MM.1S (cell line): ENCODE data around the gene LDLRAD4.

Experiments used
- DNase-seq: peaks from one replicate; pipeline ENCODE4 v3.0.0-alpha.2; 2015
- H2AFZ ChIP-seq: fragments of 300-600 bp; sonication (generic); 2 replicates; pipeline ENCODE4 v1.6.0; 2016; ENCODE audit warnings: antibody characterized with exemption, low read length
- H3F3A ChIP-seq: fragments of 300-600 bp; sonication (generic); 2 replicates; pipeline ENCODE4 v1.6.1; 2016; ENCODE audit warnings: mild to moderate bottlenecking, antibody characterized with exemption, low read length, moderate library complexity, mixed read lengths; ENCODE audit not compliant: insufficient read depth
- H3K27ac ChIP-seq: fragments of 300-600 bp; sonication (generic); 2 replicates; pipeline ENCODE4 v1.5.1; 2016; ENCODE audit warnings: mild to moderate bottlenecking, low read length
- H3K27me3 ChIP-seq: fragments of 300-600 bp; sonication (generic); replicated peaks from 2 replicates; pipeline ENCODE4 v1.6.0; 2016; ENCODE audit warnings: low read length; ENCODE audit not compliant: insufficient read depth
- H3K36me3 ChIP-seq: fragments of 300-600 bp; sonication (generic); replicated peaks from 2 replicates; pipeline ENCODE4 v1.6.1; 2016; ENCODE audit warnings: mild to moderate bottlenecking, low read length, mixed read lengths; ENCODE audit not compliant: insufficient read depth
- H3K4me1 ChIP-seq: fragments of 300-600 bp; sonication (generic); 2 replicates; pipeline ENCODE4 v1.6.1; 2016; ENCODE audit warnings: low read length, mixed read lengths
- H3K4me2 ChIP-seq: fragments of 300-600 bp; sonication (generic); 2 replicates; pipeline ENCODE4 v1.6.0; 2016; ENCODE audit warnings: low read depth, low read length
- H3K4me3 ChIP-seq: fragments of 300-600 bp; sonication (generic); 2 replicates; pipeline ENCODE4 v1.5.1; 2016; ENCODE audit warnings: low read length, mixed read lengths
- H3K79me2 ChIP-seq: fragments of 300-600 bp; sonication (generic); 2 replicates; pipeline ENCODE4 v1.6.1; 2016; ENCODE audit warnings: mixed run types, low read length, mixed read lengths
- H3K9ac ChIP-seq: fragments of 300-600 bp; sonication (generic); 2 replicates; pipeline ENCODE4 v1.6.1; 2016; ENCODE audit warnings: low read length, mixed read lengths
- H3K9me2 ChIP-seq: fragments of 300-600 bp; sonication (generic); replicated peaks from 2 replicates; pipeline ENCODE4 v1.6.1; 2016; ENCODE audit warnings: mild to moderate bottlenecking, low read length, mixed read lengths; ENCODE audit not compliant: insufficient read depth
- H3K9me3 ChIP-seq: fragments of 300-600 bp; sonication (generic); replicated peaks from 2 replicates; pipeline ENCODE4 v1.6.1; 2016; ENCODE audit warnings: mild to moderate bottlenecking, low read length, mixed read lengths; ENCODE audit not compliant: insufficient read depth
- H4K20me1 ChIP-seq: fragments of 300-600 bp; sonication (generic); 2 replicates; pipeline ENCODE4 v1.6.1; 2016; ENCODE audit warnings: mild to moderate bottlenecking, low read length, moderate library complexity, mixed read lengths; ENCODE audit not compliant: insufficient read depth
- EZH2 ChIP-seq: fragments of 300-600 bp; sonication (generic); optimal IDR thresholded peaks from 2 replicates; pipeline ENCODE3; 2017; ENCODE audit warnings: low read depth, mild to moderate bottlenecking, antibody characterized with exemption, low read length, mixed read lengths
- EZH2phosphoT487 ChIP-seq: fragments of 300-600 bp; sonication (generic); IDR thresholded peaks from 2 replicates; pipeline ENCODE4 v1.6.1; 2018; ENCODE audit warnings: antibody characterized with exemption, low read length
- TF ChIP-seq, protein P1 (sequence below): fragments of 300-600 bp; sonication (generic); IDR thresholded peaks from 2 replicates; pipeline ENCODE4 v1.5.1; 2016; ENCODE audit warnings: antibody characterized with exemption, low read length, mixed read lengths

Gene LDLRAD4

DNA sequence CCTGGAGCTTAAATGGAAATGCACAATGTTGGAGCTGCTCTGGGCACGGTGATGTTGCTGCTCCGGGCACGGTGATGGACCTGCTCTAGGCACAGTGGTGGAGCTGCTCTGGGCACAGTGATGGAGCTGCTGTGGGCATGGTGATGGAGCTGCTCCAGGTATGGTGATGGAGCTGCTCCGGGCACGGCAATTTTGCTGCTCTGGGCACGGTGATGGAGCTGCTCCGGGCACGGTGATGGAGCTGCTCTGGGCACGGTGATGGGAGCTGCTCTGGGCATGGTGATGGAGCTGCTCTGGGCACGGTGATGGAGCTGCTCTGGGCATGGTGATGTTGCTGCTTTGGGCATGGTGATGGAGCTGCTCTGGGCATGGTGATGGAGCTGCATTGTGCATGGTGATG lies 79.7 kb downstream of the LDLRAD4 start:
- Histone ChIP-seq H3K9me2 (no peaks in the 10 kb centered on the region), H3K79me2 (no peaks in the 10 kb centered on the region), H3K36me3 (no peaks in the 10 kb centered on the region), H3K9me3 (no peaks in the 10 kb centered on the region), H3K9ac (no peak overlapping the region), H3K4me1 (no peaks in the 10 kb centered on the region), H2AFZ (no peak overlapping the region), H3K4me3 (no peak overlapping the region), H3K4me2 (no peak overlapping the region), H4K20me1 (no peaks in the 10 kb centered on the region), H3K27ac (no peak overlapping the region), H3K27me3 (no peaks in the 10 kb centered on the region), H3F3A (no peaks in the 10 kb centered on the region)
- DNase-seq, result no peak
- TF ChIP-seq, protein P1, sequence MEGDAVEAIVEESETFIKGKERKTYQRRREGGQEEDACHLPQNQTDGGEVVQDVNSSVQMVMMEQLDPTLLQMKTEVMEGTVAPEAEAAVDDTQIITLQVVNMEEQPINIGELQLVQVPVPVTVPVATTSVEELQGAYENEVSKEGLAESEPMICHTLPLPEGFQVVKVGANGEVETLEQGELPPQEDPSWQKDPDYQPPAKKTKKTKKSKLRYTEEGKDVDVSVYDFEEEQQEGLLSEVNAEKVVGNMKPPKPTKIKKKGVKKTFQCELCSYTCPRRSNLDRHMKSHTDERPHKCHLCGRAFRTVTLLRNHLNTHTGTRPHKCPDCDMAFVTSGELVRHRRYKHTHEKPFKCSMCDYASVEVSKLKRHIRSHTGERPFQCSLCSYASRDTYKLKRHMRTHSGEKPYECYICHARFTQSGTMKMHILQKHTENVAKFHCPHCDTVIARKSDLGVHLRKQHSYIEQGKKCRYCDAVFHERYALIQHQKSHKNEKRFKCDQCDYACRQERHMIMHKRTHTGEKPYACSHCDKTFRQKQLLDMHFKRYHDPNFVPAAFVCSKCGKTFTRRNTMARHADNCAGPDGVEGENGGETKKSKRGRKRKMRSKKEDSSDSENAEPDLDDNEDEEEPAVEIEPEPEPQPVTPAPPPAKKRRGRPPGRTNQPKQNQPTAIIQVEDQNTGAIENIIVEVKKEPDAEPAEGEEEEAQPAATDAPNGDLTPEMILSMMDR, result no peak
- TF ChIP-seq EZH2phosphoT487, result no peak
- TF ChIP-seq EZH2, result no peak

DNA sequence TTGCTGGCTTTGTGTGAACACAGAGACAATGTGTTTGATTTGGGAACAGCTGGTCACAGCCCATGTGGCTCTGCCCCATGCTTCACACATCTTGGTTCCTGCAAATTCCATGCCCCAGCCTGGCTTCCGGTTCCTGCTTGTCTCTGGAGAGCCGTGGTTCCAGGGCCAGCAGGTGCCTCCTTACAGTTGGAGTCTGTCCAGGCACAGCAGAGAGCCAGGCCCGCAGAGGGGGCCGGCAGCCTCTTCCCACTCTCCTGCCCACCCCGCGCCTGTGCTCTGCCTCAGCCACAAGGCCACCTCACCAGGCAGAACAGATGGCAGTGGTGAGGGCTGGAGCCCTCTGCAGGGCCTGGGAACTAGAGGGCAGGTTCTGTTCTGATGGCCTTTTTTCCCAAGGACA lies 81.5 kb downstream of the LDLRAD4 start:
- no peaks in the 10 kb centered on the region for H3F3A ChIP-seq

DNA sequence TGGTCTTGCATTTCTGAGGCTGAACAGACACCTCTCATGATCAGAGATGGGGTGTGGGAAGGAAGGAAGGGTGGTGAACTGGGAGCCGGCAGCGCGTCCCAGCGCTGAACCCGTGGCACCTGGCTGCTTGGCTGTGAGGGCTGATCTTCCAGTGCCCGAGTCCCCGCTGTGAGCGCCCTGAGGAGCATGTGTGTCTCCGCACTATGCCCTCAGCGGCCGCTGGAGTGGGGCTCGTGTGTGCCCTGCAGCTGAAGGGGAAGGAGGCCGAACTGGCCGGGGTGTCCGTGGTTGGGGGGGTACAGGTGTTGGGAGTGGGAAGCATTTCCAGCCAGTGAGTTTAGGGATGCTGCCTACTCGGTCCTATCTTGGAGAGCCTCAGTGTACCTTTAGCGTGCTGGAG lies 82.2 kb downstream of the LDLRAD4 start:
- TF ChIP-seq EZH2 (no peak), EZH2phosphoT487 (no peak)
- TF ChIP-seq, protein P1, result no peak
- H3K9ac ChIP-seq, result no peak overlapping the region
- no peaks in the 10 kb centered on the region for H3K4me1 ChIP-seq
- no peaks in the 10 kb centered on the region for H3F3A ChIP-seq
- H3K9me2 ChIP-seq, result no peaks in the 10 kb centered on the region
- no peaks in the 10 kb centered on the region for H3K36me3 ChIP-seq
- no peak overlapping the region for H3K27ac ChIP-seq
- H3K27me3 ChIP-seq, result no peaks in the 10 kb centered on the region
- no peaks in the 10 kb centered on the region for H4K20me1 ChIP-seq
- no peak for DNase-seq
- no peak overlapping the region for H2AFZ ChIP-seq
- no peak overlapping the region for H3K4me2 ChIP-seq
- no peak overlapping the region for H3K4me3 ChIP-seq
- H3K79me2 ChIP-seq, result no peaks in the 10 kb centered on the region
- H3K9me3 ChIP-seq, result no peaks in the 10 kb centered on the region

More for the DNA sequence above, 81.5 kb downstream of the LDLRAD4 start:
- no peaks in the 10 kb centered on the region for H3K9me3 ChIP-seq
- DNase-seq, result no peak
- H3K9ac ChIP-seq, result no peak overlapping the region
- H3K27ac ChIP-seq, result no peak overlapping the region
- no peaks in the 10 kb centered on the region for H3K9me2 ChIP-seq
- H3K4me2 ChIP-seq, result no peak overlapping the region
- H4K20me1 ChIP-seq, result no peaks in the 10 kb centered on the region
- no peaks in the 10 kb centered on the region for H3K36me3 ChIP-seq
- H3K4me1 ChIP-seq, result no peaks in the 10 kb centered on the region
- no peaks in the 10 kb centered on the region for H3K27me3 ChIP-seq
- no peak overlapping the region for H3K4me3 ChIP-seq
- TF ChIP-seq EZH2 (no peak), EZH2phosphoT487 (no peak)
- H3K79me2 ChIP-seq, result no peaks in the 10 kb centered on the region
- H2AFZ ChIP-seq, result no peak overlapping the region

DNA sequence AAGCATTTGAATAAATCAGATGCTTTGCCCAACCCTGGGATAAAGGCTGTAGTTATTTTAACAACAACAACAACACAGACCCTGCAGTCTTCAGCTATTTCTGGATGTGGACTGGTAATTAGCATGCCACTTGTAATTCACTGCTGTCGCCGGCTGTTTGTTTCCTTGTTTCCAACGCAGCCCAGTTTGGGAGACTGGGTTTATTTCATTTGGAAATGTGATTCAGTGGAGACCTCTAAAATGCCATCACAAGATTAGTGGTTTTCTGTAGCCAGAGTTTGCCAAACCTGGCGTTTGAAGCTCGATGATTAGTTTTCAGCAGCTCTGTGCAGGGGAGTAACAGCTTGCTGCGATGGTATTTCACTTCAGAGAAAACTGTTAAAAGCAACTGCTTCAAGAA lies 83.5 kb downstream of the LDLRAD4 start:
- H3K4me2 ChIP-seq, result no peak overlapping the region
- H3K36me3 ChIP-seq, result no peaks in the 10 kb centered on the region
- no peak overlapping the region for H3K9ac ChIP-seq
- H3K9me2 ChIP-seq, result no peaks in the 10 kb centered on the region
- no peaks in the 10 kb centered on the region for H3K9me3 ChIP-seq
- no peaks in the 10 kb centered on the region for H3K27me3 ChIP-seq
- no peaks in the 10 kb centered on the region for H3F3A ChIP-seq
- TF ChIP-seq, protein P1, result no peak
- TF ChIP-seq EZH2 (no peak), EZH2phosphoT487 (no peak)
- DNase-seq, result no peak
- H4K20me1 ChIP-seq, result no peaks in the 10 kb centered on the region
- H3K27ac ChIP-seq, result no peak overlapping the region
- H3K79me2 ChIP-seq, result no peaks in the 10 kb centered on the region
- no peak overlapping the region for H3K4me3 ChIP-seq
- H2AFZ ChIP-seq, result no peak overlapping the region
- no peaks in the 10 kb centered on the region for H3K4me1 ChIP-seq
